Stimulated activated CD8-positive, alpha-beta memory T cell treated with anti-CD3 and anti-CD28 coated beads, Interleukin-7, amount 100 ng/mL, for 4 hours (primary cell): ENCODE measurements around the gene WBP2.
"Not testable (repeated sequence)": the region's sequence is repeated elsewhere in the genome, so short reads cannot be mapped to it uniquely, and the experiment has no call there.

Experiments
- DNase-seq, 2 donors: peaks; one replicate each; pipeline ENCODE4 v3.0.0-alpha.2; 2020; ENCODE audit warnings: low read depth in 2 of 2

Gene WBP2

DNA sequence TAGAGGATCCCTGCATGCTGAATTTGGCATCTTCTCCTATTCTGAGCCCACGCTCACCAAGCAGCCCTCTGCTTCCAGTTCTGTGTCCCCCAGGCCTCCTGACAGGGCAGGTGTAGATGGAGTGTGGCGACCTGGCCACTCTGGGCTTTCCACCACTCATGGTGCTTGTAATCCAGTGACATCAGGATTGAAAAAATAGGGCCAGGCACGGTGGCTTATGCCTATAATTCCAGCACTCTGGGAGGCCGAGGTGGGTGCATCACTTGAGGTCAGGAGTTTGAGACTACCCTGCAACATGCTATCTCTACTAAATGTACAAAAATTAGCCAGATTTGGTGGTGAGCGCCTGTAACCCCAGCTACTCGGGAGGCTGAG lies 41.1 kb downstream of the WBP2 start:
- DNase-seq = no peak

DNA sequence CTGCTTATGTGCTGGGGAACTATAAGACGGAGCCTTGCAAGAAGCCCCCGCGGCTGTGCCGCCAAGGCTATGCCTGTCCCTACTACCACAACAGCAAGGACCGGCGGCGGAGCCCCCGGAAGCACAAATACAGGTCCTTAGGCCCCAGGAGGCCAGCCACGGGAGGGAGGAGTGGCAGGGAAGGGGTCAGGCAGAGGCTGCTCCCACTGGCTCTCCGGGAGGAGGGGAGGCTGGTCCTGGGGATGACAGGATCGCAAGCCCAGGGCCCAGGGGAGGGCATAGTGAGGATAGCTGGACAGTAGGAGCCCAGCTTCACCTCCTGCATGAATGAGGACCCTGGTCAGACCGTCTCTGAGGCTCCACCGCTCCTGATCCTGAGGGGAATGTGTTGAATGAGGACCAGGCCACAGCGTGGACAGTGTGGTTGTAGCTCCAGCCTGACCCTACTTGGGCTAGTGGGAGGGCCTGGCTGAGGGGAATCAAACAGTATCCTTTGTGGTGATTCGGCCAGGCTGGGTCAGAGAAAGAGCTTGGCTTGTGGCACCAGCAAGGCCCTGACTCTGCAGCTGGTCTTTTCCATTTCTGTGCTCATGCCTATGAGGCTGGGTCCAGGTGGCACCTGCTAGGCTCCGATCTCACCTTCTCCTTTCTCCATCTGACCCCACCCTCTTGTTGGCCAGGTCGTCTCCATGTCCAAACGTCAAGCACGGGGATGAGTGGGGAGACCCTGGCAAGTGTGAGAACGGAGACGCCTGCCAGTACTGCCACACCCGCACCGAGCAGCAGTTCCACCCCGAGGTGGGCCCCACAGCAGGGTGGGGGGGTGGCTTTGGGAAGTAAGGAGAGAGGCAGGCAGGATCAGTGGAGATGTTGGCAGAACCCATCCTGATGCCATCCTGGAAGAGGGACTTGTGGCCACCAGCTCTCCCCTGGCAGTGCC lies 41.8 kb downstream of the WBP2 start:
- DNase-seq = no peak

DNA sequence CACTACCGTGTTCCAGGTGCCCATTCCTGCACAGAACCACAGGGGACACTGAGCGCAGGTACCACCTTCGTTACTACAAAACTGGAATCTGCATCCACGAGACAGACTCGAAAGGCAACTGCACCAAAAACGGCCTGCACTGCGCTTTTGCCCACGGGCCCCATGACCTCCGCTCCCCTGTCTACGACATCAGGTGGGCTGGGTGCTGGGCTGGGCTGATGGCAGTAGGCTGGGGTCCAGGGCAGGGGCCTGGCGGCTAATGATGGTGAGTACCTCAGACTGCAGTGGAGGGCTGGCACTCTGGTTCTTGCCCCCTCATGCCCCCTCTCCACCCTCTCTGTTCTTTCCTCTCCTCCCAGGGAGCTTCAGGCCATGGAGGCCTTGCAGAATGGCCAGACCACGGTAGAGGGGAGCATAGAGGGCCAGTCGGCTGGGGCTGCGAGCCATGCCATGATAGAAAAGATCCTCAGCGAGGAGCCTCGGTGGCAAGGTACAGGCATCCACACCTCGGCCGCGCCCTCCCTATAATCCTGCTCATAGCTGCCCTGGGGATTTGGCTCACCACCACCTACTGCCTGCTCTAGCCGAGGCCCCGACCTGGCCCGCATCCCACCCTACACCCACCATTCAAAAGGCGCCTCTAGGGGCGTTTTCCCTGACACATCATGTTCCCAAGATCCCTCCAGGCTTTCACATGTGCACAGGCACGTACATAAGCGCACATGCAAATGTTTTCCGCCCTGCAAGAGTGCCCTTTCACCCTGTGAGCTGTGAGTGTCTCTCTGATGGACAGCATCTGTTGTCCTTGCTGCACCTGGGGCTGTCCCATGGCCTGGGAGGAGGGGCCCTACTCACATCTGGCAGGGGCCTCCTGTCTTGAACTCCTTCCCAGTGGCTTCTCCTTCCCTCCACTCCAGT lies 42.8 kb downstream of the WBP2 start:
- DNase-seq = no peak

DNA sequence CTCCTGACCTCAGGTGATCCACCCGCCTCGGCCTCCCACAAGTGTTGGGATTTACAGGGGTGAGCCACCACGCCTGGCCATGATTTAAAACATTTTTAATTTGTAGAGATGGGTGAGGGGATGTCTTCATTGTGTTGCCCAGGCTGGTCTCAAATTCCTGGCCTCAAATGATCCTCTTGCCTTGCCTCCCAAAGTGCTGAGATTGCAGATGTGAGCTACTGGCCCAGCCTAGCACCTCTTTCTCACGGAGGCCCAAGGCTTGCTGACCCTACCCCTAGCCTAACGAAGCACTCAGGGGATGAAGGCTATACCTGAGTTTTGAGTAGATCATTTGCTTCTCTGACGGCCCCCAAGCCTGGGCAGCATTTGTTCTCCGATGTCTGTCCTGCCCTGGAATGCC lies 44.0 kb downstream of the WBP2 start:
- DNase-seq = no peak

DNA sequence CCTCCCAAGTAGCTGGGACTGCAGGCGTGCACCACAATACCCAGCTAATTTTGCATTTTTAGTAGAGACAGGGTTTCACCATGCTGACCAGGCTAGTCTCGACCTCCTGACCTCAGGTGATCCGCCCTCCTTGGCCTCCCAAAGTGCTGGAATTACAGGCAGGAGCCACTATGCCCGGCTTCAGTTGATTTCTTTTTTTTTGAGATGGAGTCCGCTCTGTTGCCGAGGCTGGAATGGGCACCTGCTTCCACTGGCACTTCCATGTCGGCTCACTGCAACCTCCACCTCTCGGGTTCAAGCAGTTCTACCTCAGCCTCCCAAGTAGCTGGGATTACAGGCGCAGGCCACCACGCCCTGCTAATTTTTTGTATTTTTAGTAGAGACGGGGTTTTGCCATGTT lies 44.4 kb downstream of the WBP2 start:
- DNase-seq = not testable (repeated sequence)

DNA sequence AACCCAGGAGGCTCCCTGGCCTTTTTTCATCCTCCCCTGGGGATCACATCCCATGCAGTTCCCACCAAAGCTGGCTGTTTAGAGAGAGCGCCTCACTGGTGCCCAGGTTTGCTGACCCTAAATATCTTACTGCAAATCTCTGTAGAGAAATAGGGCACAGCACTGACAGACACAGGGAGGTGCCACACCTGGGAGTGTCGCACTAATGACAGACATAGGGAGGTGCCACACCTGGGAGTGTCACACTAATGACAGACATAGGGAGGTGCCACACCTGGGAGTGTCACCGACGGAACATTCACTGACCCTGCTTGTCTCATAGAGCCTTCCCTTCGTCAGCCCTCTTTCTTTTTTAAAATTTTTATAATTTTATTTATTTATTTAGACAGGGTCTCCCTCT lies 44.9 kb downstream of the WBP2 start:
- no peak for DNase-seq

DNA sequence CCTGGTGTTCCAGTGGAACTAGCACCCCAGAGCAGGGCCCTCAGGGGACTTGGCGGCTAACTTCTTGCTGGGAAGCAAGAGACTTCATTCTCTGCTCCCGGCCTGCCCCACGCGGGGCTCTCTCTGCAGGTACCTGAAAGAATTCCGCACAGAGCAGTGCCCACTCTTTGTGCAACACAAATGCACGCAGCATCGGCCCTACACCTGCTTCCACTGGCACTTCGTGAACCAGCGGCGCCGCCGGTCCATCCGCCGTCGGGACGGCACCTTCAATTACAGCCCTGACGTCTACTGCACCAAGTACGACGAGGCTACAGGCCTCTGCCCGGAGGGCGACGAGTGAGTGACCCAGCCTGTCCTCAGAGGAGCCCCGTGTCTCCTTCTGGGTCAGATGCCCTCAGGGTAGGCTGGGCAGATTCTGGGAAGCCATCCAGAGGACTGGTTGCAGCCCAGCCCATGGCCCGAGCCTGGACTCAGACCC lies 45.5 kb downstream of the WBP2 start:
- DNase-seq = no peak

DNA sequence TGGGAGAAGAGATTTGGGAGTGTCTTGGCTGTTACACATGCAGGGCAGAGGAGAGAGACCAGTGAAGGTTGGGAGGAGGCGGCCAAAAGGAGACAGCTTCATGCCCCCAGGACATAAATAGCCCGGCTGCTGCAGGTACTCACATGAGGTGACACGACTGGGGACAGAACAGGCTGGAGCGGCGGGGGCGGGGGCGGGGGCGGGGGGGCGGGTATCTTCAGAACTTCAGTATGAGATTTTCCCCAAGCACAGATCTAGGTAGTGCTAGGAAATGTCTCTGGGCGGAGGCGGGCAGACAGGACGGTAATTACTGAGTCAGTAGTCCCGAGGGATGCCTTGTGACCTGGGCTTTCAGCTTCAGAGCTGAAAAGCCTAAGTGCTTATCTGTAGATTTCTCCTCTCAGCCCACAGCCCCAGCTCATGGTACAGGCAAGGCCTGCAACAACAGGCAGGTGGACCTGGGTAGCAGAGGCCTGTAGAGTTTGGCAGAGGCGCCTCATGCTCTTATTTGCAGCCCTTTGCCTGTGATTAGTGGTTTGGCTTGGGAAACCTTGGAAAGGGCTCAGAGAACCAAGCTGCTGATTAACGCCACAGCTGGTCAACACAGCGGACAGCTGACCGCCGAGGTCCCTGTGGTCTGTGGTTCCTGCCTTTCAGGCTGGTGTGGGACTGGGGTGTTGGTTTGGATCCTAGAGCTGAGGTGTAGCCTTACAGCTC lies 46.1 kb downstream of the WBP2 start:
- no peak for DNase-seq

DNA sequence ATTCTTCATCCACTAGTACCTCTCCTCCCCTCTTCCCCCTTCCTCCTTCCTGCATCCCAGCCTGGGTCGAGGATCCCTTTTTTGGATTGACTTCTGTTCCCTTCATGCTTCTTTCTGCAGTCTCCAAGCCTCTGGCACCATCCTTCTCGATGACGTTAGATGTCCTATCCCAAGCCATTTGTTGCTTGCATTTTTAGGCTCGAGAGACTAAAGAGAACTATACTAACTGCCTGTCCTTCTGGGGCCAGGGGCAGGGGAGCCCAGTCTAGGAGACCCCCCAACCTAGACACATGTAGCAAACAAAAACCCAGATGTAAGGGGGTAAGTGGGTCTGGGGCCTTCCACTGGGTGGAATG lies 46.6 kb downstream of the WBP2 start:
- no peak for DNase-seq

DNA sequence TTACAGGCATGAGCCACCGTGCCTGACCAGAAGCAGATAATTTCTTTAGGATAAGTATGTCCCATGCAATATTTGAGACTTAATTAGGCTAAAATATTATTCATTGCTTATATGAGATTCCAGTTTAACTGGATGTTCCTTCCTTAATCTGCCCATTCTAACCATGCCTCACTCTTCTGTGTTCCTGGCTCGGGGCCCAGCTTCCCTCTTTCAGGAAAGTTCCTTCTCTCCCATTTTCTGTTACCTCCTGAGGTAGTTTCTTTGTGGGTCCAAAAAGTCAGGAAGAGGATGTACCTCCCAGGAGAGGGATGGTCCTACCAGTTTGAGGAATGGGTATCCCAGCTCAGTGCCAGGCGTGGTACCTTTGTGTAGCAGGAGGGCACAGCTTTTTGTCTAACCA lies 47.3 kb downstream of the WBP2 start:
- no peak for DNase-seq

DNA sequence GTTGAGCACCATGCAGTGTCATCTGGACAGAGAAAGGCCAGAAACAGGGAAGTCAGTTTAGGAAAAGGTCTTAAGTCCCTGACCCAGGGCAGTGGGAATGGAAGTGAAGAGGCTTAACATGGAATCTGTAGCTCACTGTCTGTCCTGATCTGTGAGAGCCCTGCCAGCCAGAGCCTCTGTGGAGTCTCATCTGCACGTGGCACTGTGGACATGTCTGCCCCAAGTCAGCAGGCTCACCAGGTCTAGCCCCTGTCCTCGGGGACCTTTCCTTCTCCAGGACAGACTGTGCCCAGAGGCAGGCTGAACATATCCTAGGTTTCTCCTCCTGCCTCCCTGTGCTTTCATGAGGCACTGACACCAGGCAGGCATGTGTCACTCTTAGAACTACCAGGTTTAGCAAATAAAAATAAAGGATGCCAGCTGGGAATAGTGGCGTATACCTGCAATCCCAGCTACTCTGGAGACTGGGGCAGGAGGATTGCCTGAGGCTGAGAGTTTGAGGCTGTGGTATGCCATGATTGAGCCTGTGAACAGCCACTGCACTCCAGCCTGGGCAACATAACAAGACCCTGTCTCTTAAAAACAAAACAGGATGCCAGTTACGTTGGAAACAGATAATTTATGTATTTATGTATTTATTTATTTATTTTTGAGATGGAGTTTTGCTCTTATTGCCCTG lies 48.2 kb downstream of the WBP2 start:
- no peak for DNase-seq

DNA sequence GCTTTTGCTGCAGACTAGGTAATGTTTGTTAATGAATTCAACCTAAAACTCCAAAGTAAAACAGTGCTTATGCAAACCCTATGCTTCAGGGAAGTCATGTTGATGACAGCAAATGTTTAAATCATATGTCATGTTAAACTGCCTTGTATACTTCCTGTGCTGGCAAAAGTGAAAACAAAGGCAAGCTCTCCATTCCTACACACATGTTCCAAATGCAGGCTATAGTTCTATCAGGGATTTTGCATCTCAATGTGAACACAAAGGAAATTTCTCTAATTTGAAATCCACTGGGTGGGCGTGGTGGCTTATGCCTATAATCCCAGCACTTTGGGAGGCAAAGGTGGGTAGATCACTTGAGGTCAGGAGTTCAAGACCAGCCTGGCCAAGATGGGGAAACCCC lies 51.3 kb downstream of the WBP2 start:
- no peak for DNase-seq

DNA sequence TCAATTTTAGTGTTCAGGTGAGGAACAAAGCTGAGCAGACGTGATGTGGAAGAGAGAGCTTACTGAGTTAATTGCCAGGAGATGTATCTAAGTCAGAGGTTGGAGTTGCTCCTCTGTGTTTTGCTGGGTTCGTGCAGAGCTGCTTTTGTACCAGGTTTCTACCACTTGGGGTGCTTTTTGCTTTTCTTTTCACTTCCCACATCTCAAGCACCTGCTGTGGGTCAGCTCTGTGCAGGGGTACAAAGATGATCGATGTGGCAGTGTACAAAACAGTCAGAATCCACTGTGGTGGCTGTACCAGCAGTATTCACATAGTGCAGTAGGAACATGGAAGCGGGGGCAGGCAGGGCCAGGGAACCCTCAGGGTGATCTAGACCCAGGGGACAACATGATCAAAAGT lies 55.7 kb downstream of the WBP2 start:
- DNase-seq = no peak

DNA sequence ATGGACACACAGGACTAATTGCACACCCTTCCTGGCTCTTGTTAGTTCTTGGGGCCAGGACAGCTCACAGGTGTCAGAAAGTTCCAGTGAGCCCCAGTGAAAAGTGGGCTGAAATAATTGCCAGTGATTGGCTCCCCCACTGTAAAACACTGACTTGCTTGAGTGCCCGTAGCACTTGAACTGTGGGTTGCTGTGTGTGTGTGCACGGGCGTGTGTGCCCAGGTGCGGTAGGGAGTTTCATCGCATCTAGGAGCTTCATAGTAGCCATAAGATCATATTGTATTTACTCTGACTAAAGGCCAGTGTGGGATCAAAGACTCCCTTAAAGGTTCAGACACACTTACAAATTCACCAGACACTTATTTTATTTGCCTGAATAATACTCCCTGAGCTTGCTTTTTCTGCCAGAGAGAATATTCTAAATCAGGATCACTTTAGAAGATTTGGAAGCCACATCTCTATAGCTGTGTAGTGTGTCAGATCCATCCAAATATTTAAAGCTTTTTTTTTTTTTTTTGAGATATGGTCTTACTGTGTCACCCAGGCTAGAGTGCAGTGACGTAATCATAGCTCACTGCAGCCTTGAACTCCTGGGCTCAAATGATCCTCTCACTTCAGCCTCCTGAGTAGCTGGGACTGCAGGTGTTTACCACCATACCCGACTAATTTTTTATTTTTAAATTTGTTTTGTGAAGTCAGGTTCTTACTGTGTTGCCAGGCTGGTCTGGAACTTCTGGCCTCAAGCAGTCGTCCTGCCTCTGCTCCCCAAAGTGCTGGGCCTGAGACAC lies 59.1 kb downstream of the WBP2 start:
- DNase-seq = no peak
